ENCODE results near the gene GCDH. TPM values are rescaled to one million over a fixed set of nuclear protein-coding genes. Genes with fewer than 3 reads are reported as not detected.

The GCDH gene
- total RNA-seq, 4 donors from 2014 or later: 31.2 to 63.7 (median 46.7) TPM

- 90 to 95% methylated on average over 4 of the region's 4 CpGs for WGBS, 2 donors
- H3K27me3 ChIP-seq: no peaks in the 10 kb centered on the region
- intact Hi-C loops (cut with DNase I): no loop called here
- no peak for DNase-seq
- no peak overlapping the region for H3K27ac ChIP-seq
- no peaks in the 10 kb centered on the region for H3K36me3 ChIP-seq
- peaks cover 0 to 7% of the 10 kb centered on the region in 2 donors for H3K4me1 ChIP-seq
- H3K4me3 ChIP-seq (replicated peaks in 1 of 3): no peak overlapping the region
- no peaks in the 10 kb centered on the region for H3K9me3 ChIP-seq
- no peak for TF ChIP-seq CTCF (IDR thresholded peaks at IDR 0.05)
- TF ChIP-seq POLR2A (IDR thresholded peaks at IDR 0.05): no peak
Observed at GRCh38 chr19:12864143-12864542, 26.8 kb upstream of the GCDH start.

- WGBS, 2 donors: 90 to 91% methylated on average over 28 to 34 of the region's 34 CpGs
- no peak overlapping the region for H3K27ac ChIP-seq
- H3K4me1 ChIP-seq: peaks cover 0 to 7% of the 10 kb centered on the region in 2 donors
- H3K27me3 ChIP-seq: no peaks in the 10 kb centered on the region
- no peak for DNase-seq
- no peaks in the 10 kb centered on the region for H3K36me3 ChIP-seq
- no peaks in the 10 kb centered on the region for H3K9me3 ChIP-seq
- intact Hi-C loops (cut with DNase I): no loop called here
- H3K4me3 ChIP-seq (replicated peaks in 1 of 3): no peak overlapping the region
- TF ChIP-seq CTCF (IDR thresholded peaks at IDR 0.05): no peak
- no peak for TF ChIP-seq POLR2A (IDR thresholded peaks at IDR 0.05)
Observed at GRCh38 chr19:12864721-12865715, 25.9 kb upstream of the GCDH start.

GRCh38 chr19:12865746-12866415 lies 25.1 kb upstream of the GCDH start:
- Histone ChIP-seq H3K4me1 (peaks cover 0 to 7% of the 10 kb centered on the region in 2 donors), H3K4me3 (replicated peaks in 1 of 3) (no peak overlapping the region), H3K9me3 (no peaks in the 10 kb centered on the region), H3K36me3 (no peaks in the 10 kb centered on the region), H3K27me3 (no peaks in the 10 kb centered on the region), H3K27ac (no peak overlapping the region)
- intact Hi-C loops (cut with DNase I): no loop called here
- DNase-seq: no peak
- no peak for TF ChIP-seq POLR2A (IDR thresholded peaks at IDR 0.05)
- 87 to 91% methylated on average over 18 of the region's 19 CpGs for WGBS, 2 donors

GRCh38 chr19:12866416-12867119 lies 24.4 kb upstream of the GCDH start:
- DNase-seq: no peak
- WGBS, 2 donors: 88 to 95% methylated on average over 29 of the region's 29 CpGs
- no peak for TF ChIP-seq POLR2A (IDR thresholded peaks at IDR 0.05)
- no peak for TF ChIP-seq CTCF (IDR thresholded peaks at IDR 0.05)
- no peak overlapping the region for H3K4me3 ChIP-seq (replicated peaks in 1 of 3)
- no peaks in the 10 kb centered on the region for H3K36me3 ChIP-seq
- intact Hi-C loops (cut with DNase I): no loop called here
- peaks cover 0 to 7% of the 10 kb centered on the region in 2 donors for H3K4me1 ChIP-seq
- H3K27ac ChIP-seq: no peak overlapping the region
- H3K27me3 ChIP-seq: no peaks in the 10 kb centered on the region
- no peaks in the 10 kb centered on the region for H3K9me3 ChIP-seq
